GM19240 (cell line): Measurements from ENCODE around the gene SETDB1.

ENCODE experiments used
- DNase-seq: peaks from one replicate; pipeline ENCODE4 v3.0.0; 2011; ENCODE audit warnings: low spot score; ENCODE audit not compliant: insufficient read length

The SETDB1 gene

GRCh38 chr1:151002051-151002450 is 75.9 kb downstream of the SETDB1 start:
- DNase-seq: no peak

- DNase-seq: no peak
Measured at GRCh38 chr1:151002611-151003010, 76.4 kb downstream of the SETDB1 start.

- no peak for DNase-seq
Measured at GRCh38 chr1:151003180-151003579, 77.0 kb downstream of the SETDB1 start.

- DNase-seq: no peak
Measured at GRCh38 chr1:151005729-151006319, 79.7 kb downstream of the SETDB1 start.

GRCh38 chr1:151006327-151007052 is 80.3 kb downstream of the SETDB1 start, which contains the start of gene MINDY1:
TSS of gene MINDY1 (minus strand) at chr1:151006902. CDS start at chr1:151002617, 4,285 bp downstream.
- peak; percentile 27 for DNase-seq

- no peak for DNase-seq
Measured at GRCh38 chr1:151007853-151008243, 81.7 kb downstream of the SETDB1 start.

- peak; percentile 95 for DNase-seq
Measured at GRCh38 chr1:151008244-151009205, 82.4 kb downstream of the SETDB1 start, which contains the start of gene PRUNE1. TSS of gene PRUNE1 (plus strand) at chr1:151008449. CDS start at chr1:151008633, 184 bp downstream.

GRCh38 chr1:151009206-151009587 is 83.0 kb downstream of the SETDB1 start:
- DNase-seq: no peak

- no peak for DNase-seq
Measured at GRCh38 chr1:151009674-151010345, 83.6 kb downstream of the SETDB1 start.

- DNase-seq: no peak
Measured at GRCh38 chr1:151010346-151010726, 84.2 kb downstream of the SETDB1 start.

GRCh38 chr1:151011154-151011850 is 85.1 kb downstream of the SETDB1 start:
- no peak for DNase-seq

- DNase-seq: no peak
Measured at GRCh38 chr1:151012684-151013471, 86.7 kb downstream of the SETDB1 start.

GRCh38 chr1:151013518-151013917 is 87.4 kb downstream of the SETDB1 start:
- DNase-seq: no peak
